DMS 273 (cell line): Measurements from ENCODE around the gene CENPVL3.
"Not testable (repeated sequence)": the region's sequence is repeated elsewhere in the genome, so short reads cannot be mapped to it uniquely, and the experiment has no call there.

Experiments used
- DNase-seq: peaks from one replicate; lab custom pipeline; 2025; ENCODE audit not compliant: unreplicated experiment; lab: John Stamatoyannopoulos, UW

Gene CENPVL3

DNA sequence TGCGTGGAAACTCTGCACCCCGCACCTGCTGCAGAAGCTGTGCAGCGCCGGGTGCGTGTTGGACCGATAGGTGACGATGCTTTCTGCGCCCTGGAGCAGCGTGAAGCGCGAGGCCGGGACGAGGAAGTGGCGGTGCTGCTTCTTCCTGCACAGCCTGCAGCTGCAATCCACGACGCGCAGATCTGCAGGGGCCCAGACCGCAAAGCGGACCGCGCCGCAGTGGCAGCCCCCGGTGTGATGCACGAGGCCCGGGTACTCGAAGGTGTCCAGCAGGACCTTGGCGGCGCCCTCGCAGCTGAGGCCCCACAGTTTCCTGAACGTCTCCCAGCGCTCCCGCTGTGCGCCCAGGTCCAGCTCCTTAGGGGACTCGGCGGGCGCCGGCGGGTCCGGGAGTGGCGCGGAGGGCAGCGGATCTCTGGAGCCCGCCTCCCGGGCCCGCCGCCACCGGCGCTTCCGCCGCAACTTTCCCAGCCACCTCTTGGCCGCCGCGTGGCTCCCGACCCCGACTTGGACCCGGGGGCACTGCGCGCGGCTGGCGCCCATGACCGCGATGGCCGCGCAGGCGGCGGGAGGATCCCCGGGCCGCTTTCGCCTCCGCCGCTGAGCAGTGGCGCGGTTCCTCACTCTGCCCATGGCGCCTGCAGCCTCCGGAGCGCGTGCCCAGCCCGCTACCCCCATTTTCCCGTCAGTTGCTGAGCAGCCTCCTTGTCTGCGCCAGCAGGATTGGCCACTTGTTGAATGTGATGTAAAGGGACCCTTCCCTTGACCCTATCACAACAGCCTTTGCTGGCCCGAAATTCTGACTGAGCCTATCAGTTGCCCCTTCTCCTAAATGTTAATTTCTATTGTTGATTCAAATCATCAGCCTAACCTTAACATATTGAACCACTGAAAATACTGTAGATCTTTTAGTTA lies at the start of gene CENPVL3:
Gene CENPVL3, minus strand, starts transcription at position 672 of the 915 bp plus-strand sequence. Its CDS starts 39 bp downstream, at position 633.
- not testable (repeated sequence) for DNase-seq

GRCh38 chrX:51665981-51666380 lies 47.3 kb upstream of the CENPVL3 start:
- DNase-seq = no peak

GRCh38 chrX:51643377-51643776 lies 24.7 kb upstream of the CENPVL3 start:
- no peak for DNase-seq

GRCh38 chrX:51641421-51642021 lies 22.8 kb upstream of the CENPVL3 start:
- DNase-seq = peak; percentile 56

DNA sequence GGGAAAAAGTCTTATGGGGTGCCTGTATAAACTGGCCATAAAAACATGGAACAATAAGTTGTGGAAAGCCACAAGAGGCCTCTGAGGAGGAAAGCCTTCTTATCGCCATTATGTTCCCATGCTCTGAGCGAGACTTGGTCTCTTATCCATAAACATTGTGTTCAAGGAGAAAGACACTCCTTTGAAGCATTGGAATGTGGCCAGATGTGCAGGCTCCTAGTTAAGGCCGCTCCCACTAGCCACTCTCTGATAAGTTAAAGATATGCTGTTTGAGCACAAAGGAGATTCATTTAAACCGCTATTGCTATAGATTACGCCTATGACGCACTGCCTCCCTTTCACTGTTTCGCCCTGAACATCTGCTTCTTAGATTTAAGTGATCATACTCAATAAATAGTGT lies 17.8 kb upstream of the CENPVL3 start:
- not testable (repeated sequence) for DNase-seq

GRCh38 chrX:51614353-51615012 lies 4.2 kb downstream of the CENPVL3 start:
- peak; percentile 66 for DNase-seq

DNA sequence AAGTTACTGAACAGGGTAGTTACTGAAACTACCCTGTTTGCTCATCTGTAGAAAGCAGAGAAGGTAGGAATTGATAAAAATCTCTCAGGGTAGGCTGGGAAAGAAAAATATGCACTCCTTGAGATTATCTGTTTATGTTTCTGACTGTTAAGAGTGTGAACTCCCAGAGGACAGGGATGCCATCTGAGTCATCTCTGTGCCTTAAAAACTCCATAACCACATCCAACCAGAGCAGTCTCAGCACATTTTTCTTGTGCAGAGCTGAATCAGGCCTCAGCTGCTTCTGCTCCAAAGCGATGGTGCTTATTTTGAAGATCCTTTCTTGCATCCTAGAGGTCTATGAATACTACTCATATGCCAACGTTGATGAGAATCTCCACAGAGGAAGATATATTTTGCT lies 9.9 kb downstream of the CENPVL3 start:
- DNase-seq = no peak

DNA sequence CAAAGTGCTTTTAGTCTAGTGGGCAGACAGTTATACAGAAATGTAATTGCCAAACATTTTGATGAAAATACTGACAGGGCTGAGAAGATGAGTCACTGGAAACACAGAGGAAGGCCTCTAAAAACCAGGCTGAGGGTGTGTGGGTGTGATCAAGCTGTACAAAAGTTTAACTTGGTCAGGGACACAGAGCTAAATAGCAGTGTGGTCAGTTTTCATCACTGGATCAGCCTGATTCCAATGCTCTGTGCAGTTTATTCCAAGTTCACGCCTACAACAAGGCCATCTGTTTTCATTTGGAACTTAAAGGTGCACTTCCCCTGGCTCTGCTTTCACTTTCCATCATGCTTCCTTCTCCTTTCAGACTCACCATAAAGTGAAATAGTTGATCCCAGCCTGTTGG lies 10.6 kb downstream of the CENPVL3 start:
- DNase-seq = no peak

- DNase-seq = no peak
These were observed 12.3 kb downstream of the CENPVL3 start for GRCh38 chrX:51606446-51606845.

GRCh38 chrX:51598899-51599298 lies 19.8 kb downstream of the CENPVL3 start:
- DNase-seq = no peak

GRCh38 chrX:51571874-51572273 lies 46.8 kb downstream of the CENPVL3 start:
- no peak for DNase-seq

DNA sequence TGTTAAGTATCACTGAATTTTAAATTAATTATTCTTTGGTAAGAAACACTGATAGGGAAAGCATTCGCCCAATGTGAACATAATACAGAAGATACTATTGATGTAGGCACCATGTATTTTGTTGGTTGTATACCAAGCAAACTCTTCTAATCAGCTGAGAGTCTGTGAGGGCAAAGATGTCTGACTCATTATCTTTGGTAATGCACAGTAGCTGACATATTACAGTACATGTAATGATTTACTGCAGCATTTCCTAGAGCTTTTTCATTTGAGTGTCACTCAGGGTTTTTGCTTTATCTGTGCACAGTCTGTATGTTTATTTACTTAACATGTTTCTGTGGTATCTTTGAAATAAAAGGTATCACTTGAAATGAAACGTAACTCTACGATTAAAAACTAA lies 49.2 kb downstream of the CENPVL3 start:
- DNase-seq = no peak

DNA sequence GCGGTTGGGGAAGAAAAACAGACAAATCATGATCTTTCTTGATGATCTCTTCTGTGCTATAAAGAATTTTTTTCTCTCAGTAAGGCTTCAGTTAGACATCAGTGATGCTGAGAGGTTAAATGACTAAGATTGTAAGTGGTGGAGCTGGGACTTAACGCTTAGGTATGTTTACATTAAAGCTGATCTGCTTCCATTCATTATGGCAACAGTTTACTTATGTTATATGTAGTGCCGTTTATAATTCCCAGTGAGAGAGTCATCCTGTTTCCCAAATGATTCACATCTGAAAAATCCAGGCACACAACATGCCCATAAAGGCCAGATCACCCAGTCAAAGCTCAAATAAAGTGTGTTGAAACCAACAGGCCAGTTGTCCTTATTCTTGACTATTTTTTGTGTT lies 50.1 kb downstream of the CENPVL3 start:
- DNase-seq = no peak
